ENCODE results near the gene STAG1. TPM values are rescaled to one million over a fixed set of nuclear protein-coding genes. Genes with fewer than 3 reads are reported as not detected.

STAG1 gene
- total and polyA plus RNA-seq, 2 experiments from 2014 or later = 9.0 to 21.9 TPM

GRCh38 chr3:136714020-136714419 lies 38.2 kb downstream of the STAG1 start:
- Mint-ChIP-seq H3K4me1 (peaks cover 2% of the 10 kb centered on the region; the same call in 2 of the 3 replicates), H3K4me3 (no peak overlapping the region), H3K9me3 (no peaks in the 10 kb centered on the region), H3K27ac (no peak overlapping the region), H3K36me3 (ENCODE audit: low read depth) (peaks cover 10% of the 10 kb centered on the region; the same call in 2 of the 3 replicates), H3K27me3 (ENCODE audit: insufficient read depth, low read depth, poor library complexity) (no peaks in the 10 kb centered on the region)
- no peaks in the 10 kb centered on the region for H4K20me1 ChIP-seq (replicated peaks; ENCODE audit: insufficient read depth)
- no peak overlapping the region for H3K4me2 ChIP-seq
- H2AFZ ChIP-seq = no peak overlapping the region
- TF ChIP-seq EZH2phosphoT487 (IDR thresholded peaks at IDR 0.05; ENCODE audit: unreplicated experiment) = no peak
- TF ChIP-seq ZNF114 (CRISPR knock-in tag; IDR thresholded peaks at IDR 0.05) = no peak
- no peak for TF ChIP-seq CREB1 (CRISPR knock-in tag; IDR thresholded peaks at IDR 0.05; ENCODE audit: low read depth)
- no peak for TF ChIP-seq ZNF462 (CRISPR knock-in tag; IDR thresholded peaks at IDR 0.05)
- TF ChIP-seq REST (IDR thresholded peaks at IDR 0.05; ENCODE audit: unreplicated experiment) = no peak
- no peak for TF ChIP-seq JUNB (IDR thresholded peaks at IDR 0.05; ENCODE audit: unreplicated experiment)
- TF ChIP-seq ETS1 (IDR thresholded peaks at IDR 0.05) = no peak
- no peak for TF ChIP-seq EZH2 (IDR thresholded peaks at IDR 0.05; ENCODE audit: low read depth, unreplicated experiment)
- TF ChIP-seq POLR2AphosphoS5 (IDR thresholded peaks at IDR 0.05; ENCODE audit: low read depth) = no peak
- TF ChIP-seq STAT1 (IDR thresholded peaks at IDR 0.05; ENCODE audit: unreplicated experiment) = no peak
- no peak for TF ChIP-seq NANOG (IDR thresholded peaks at IDR 0.05; ENCODE audit: borderline replicate concordance)
- no peak for TF ChIP-seq CTCF (conservative IDR thresholded peaks at IDR 0.05; ENCODE audit: low read depth in 2 of 2)
- no peak for TF ChIP-seq ZNF331 (CRISPR knock-in tag; IDR thresholded peaks at IDR 0.05; ENCODE audit: low read depth)
- H3K9me2 ChIP-seq (ENCODE audit: insufficient read depth) = no peaks in the 10 kb centered on the region
- no peaks in the 10 kb centered on the region for H3K36me3 ChIP-seq (ENCODE audit: insufficient read depth)
- no peak for ATAC-seq
- no peaks in the 10 kb centered on the region for H3F3A ChIP-seq (replicated peaks; ENCODE audit: low read depth)
- no peak for DNase-seq (ENCODE audit: low spot score)
- no peak overlapping the region for H3K27ac ChIP-seq (ENCODE audit: low read depth)
- no peak overlapping the region for H3K4me3 ChIP-seq
- no peaks in the 10 kb centered on the region for H3K4me1 ChIP-seq (ENCODE audit: insufficient read depth)
- peaks cover 97% of the 10 kb centered on the region for H3K79me2 ChIP-seq (replicated peaks; ENCODE audit: insufficient read depth)
- no peaks in the 10 kb centered on the region for H3K27me3 ChIP-seq (ENCODE audit: insufficient read depth)
